Prostate gland (tissue), 2 donors: ENCODE results near the gene NRCAM. TPM values are rescaled to one million over a fixed set of nuclear protein-coding genes. Genes with fewer than 3 reads are reported as not detected.
"Not testable (repeated sequence)": the region's sequence is repeated elsewhere in the genome, so short reads cannot be mapped to it uniquely, and the experiment has no call there.

Experiments
- DNase-seq: peaks from one replicate; pipeline ENCODE4 v3.0.0-alpha.2; 2019; ENCODE audit warnings: low spot score
- H3K27ac ChIP-seq, 2 donors: fragments of 200-600 bp; sonication (generic); 2 replicates each; pipeline ENCODE4 v1.5.1; 2017 to 2019
- H3K27me3 ChIP-seq: fragments of 200-600 bp; sonication (generic); replicated peaks from 2 replicates; pipeline ENCODE4 v1.5.1; 2019; ENCODE audit not compliant: insufficient read depth
- H3K36me3 ChIP-seq, 2 donors: fragments of 200-600 bp; sonication (generic); 1 replicate in 1 of 2; 2 replicates in 1 of 2; pipeline versions ENCODE4 v1.5.1 to v1.8.1; 2017 to 2019
- H3K4me1 ChIP-seq: fragments of 200-600 bp; sonication (generic); replicated peaks from 2 replicates; pipeline ENCODE4 v1.5.1; 2019
- H3K4me3 ChIP-seq, 2 donors: fragments of 200-600 bp; sonication (generic); 2 replicates each; pipeline ENCODE4 v1.5.1; 2017 to 2019
- H3K9me3 ChIP-seq: fragments of 200-600 bp; sonication (generic); 2 replicates; pipeline ENCODE4 v1.5.1; 2017
- CTCF ChIP-seq, 4 experiments: fragments of 200-600 bp in 2 of 4; fragments of 450-650 bp in 2 of 4; sonication (generic) in 2 of 4; IDR thresholded peaks; 1 replicate in 3 of 4; 2 replicates in 1 of 4; pipeline ENCODE4 v1.5.1; 2016 to 2019; ENCODE audit warnings: antibody characterized with exemption in 4 of 4, mild to moderate bottlenecking in 2 of 4, moderate library complexity in 2 of 4
- POLR2A ChIP-seq: fragments of 450-650 bp; IDR thresholded peaks from one replicate; pipeline ENCODE4 v1.6.1; 2016; ENCODE audit warnings: antibody characterized with exemption, mild to moderate bottlenecking
- POLR2AphosphoS5 ChIP-seq: sonication (generic); formaldehyde crosslinking; IDR thresholded peaks from one replicate; pipeline ENCODE4 v1.6.1; 2017; ENCODE audit warnings: antibody characterized with exemption
- WGBS: methylation state at CpG from one replicate; pipeline ENCODE4 v1.1.5; 2018; 5-methylcytosine and 5-hydroxymethylcytosine counted together
- intact Hi-C: fragments of 100-400 bp; cut with DNase I; formaldehyde crosslinking; loops from one replicate; pipeline ENCODE4 v1.14.2; 2022
- total RNA-seq, 2 donors: library from RNA; depleted of rRNA; stranded (reverse); fragments of >200 nt; gene quantifications; one replicate each; pipeline ENCODE4 v1.1.0, GENCODE V29; 2016

The NRCAM gene
- 1 to 10 TPM; 1.1 to 3.1 TPM for total RNA-seq

GRCh38 chr7:108455998-108456677 is at the start of gene NRCAM:
NRCAM (minus strand) TSS chr7:108456436; CDS start chr7:108240064, 216,372 bp downstream.
- 2% methylated on average over 39 of the region's 81 CpGs for WGBS
- intact Hi-C loops = no loop called here
- H3K27me3 ChIP-seq = no peaks in the 10 kb centered on the region

GRCh38 chr7:108504576-108504975 is 48.3 kb upstream of the NRCAM start:
- WGBS = 91% methylated on average over 3 of the region's 3 CpGs
- H3K27ac ChIP-seq, intact Hi-C loops, H3K9me3 ChIP-seq, H3K27me3 ChIP-seq, DNase-seq, H3K4me3 ChIP-seq, H3K36me3 ChIP-seq, H3K4me1 ChIP-seq: not testable (repeated sequence)

More at GRCh38 chr7:108455998-108456677, at the start of gene NRCAM:
- TF ChIP-seq POLR2AphosphoS5 (no peak), POLR2A (no peak), CTCF (IDR thresholded peaks at IDR 0.05) (no peak)
- no peak within 1 kb of the TSS for H3K27ac ChIP-seq
- no peaks in the 10 kb centered on the region for H3K36me3 ChIP-seq
- peaks cover 7% of the 10 kb centered on the region for H3K4me1 ChIP-seq
- peak within 1 kb of the TSS; percentile 35 to 46 for H3K4me3 ChIP-seq
- H3K9me3 ChIP-seq = no peaks in the 10 kb centered on the region
- DNase-seq = no peak

- no peak for TF ChIP-seq POLR2AphosphoS5
- TF ChIP-seq POLR2A = no peak
- no peak for TF ChIP-seq CTCF (IDR thresholded peaks at IDR 0.05)
- Histone ChIP-seq H3K36me3 (no peaks in the 10 kb centered on the region), H3K27ac (no peak overlapping the region), H3K4me1 (no peaks in the 10 kb centered on the region), H3K27me3 (no peaks in the 10 kb centered on the region), H3K4me3 (no peak overlapping the region), H3K9me3 (no peaks in the 10 kb centered on the region)
- no peak for DNase-seq
- intact Hi-C loops = no loop called here
- 85% methylated on average over 5 of the region's 5 CpGs for WGBS
Observed at GRCh38 chr7:108503112-108504026, 47.1 kb upstream of the NRCAM start.

- intact Hi-C loops = loop anchor here (5.0 kb wide), 1 partner anchor 322 kb away; no protein-coding TSS in a partner anchor
- no peaks in the 10 kb centered on the region for H3K36me3 ChIP-seq
- 90% methylated on average over 1 of the region's 1 CpG for WGBS
Observed at GRCh38 chr7:108499566-108499965, 43.3 kb upstream of the NRCAM start.

More at GRCh38 chr7:108499566-108499965, 43.3 kb upstream of the NRCAM start:
- DNase-seq = no peak
- H3K4me3 ChIP-seq = no peak overlapping the region
- H3K9me3 ChIP-seq = no peaks in the 10 kb centered on the region
- TF ChIP-seq POLR2A (no peak), POLR2AphosphoS5 (no peak), CTCF (IDR thresholded peaks at IDR 0.05) (no peak)
- no peaks in the 10 kb centered on the region for H3K27me3 ChIP-seq
- H3K4me1 ChIP-seq = no peaks in the 10 kb centered on the region
- H3K27ac ChIP-seq = no peak overlapping the region
